GM18868 (cell line): ENCODE measurements around the gene MICAL2.

Source experiments
- ATAC-seq: cut with Tn5 transposase; IDR thresholded peaks from one replicate; pipeline ENCODE4 v1.9.1; 2021; ENCODE audit warnings: mild to moderate bottlenecking, moderate library complexity; ENCODE audit not compliant: unreplicated experiment

MICAL2 gene

DNA sequence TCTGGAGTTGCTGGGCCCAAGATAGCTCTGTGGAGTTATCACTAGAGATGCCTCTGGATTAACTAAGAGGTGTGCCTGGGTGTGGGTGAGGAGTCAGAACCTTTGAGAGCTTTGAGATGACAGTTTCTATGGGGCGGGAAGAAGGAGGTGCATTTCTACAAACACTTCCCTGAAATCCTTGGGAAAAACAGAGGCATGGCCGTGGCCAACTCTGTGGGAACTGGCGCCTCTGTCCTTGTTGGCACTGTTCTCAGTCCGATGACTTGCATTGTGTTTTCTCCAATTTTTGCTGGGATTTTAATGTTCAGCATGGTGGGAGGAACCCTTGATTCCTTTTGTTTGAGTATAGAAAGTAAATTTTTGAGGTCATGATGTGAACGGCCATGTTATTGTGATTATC lies 151.2 kb downstream of the MICAL2 start:
- no peak for ATAC-seq

DNA sequence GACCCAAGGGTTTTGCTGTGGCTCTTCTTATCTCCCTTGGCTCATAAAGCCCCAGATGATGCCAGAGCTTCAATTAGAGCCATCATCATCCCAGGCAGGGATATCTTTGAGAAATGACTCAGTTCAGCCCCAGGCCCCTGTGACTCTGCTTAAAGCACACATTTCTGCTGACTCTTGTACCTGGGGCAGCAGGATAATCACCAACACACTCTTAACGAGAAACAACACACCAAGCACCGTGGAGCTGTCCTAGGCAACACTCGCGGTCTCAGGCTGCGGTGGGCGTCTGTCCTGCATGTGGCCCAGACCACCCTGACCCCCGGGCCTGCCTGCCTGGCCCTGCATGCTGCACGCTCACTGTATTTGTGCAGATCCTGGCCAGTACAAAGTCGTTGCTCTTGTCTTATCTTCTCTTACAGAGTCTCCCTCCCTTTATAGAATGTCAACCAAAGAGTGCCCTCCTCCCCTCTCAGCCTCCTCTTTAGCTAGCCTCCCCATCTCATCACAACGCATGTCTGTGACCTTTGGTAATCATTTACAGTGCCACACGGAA lies 152.8 kb downstream of the MICAL2 start:
- no peak for ATAC-seq

DNA sequence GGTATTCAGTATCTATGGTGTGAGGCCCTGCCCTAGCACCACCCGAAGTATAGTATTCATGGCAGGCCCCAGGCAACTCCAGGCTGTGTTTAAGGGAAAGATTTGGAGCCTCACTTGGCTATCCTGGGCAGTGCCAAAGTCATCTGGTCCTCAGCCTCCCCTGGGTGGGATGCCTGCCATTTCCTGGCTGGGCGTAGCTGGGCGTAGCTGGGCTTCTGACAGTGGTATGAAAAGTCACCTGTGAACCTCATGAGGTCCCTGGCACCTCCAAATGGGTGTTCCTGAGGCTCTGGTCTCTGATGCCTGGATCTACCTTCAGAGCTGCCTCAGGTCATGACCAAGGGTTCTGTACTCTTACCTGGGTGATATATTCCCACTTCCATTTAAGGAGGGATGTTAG lies 154.0 kb downstream of the MICAL2 start:
- ATAC-seq = no peak

DNA sequence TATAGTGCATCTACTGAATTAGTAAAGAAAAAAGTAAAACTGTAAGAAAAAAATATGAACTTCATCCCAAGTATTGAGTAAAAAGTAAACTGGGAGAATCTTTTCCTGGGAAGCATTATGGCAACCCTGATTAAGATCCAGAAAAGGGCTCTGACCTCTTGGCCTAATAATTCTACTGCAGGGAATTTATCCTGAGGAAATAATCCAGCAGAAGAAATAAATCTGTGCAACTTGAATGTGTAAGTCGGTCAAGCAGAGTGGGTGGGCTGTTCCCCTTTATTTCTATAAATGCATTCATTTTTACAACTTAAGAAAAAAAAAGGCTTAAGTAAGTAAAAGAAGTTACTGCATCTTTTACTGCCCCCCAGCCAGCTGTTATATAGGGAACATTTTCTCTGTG lies 155.7 kb downstream of the MICAL2 start:
- no peak for ATAC-seq

DNA sequence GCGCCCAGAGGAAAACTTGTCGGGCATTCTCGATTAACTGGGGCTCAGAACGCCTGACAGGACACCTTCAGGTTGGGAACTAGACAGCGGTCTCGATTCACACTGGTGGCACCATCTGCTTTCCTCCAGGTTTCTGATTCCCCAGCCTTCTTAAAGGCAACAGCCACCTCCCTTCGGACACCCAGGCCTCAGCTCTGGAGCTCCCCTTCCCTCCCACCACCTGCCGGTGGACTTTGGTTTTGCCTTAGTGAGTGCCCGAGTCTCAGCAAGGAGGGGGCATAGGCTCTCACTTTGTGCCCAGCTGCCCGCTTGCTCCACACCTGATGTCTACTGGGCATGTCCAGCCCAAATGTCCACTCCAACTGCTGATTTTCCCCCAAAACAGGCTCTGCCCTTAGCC lies 156.6 kb downstream of the MICAL2 start:
- no peak for ATAC-seq

DNA sequence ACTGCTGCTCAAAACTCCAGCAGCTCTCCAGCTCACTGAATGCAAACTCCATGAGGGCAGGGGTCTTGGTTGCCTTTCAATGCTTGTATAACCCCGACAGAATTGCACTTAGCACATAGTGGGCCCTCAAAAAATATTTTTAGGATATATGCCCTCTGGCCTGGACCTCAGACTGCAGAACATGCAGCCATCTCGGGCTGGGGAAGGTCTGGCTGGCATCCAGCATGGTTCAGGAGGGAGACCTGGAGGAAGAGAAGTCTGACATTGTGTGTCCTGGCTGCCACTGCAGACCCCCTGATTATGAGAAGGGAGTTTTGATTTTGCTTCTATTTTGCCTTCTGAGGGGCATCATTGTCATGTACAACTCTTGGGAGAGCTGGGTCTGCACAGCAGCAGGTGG lies 157.5 kb downstream of the MICAL2 start:
- no peak for ATAC-seq

DNA sequence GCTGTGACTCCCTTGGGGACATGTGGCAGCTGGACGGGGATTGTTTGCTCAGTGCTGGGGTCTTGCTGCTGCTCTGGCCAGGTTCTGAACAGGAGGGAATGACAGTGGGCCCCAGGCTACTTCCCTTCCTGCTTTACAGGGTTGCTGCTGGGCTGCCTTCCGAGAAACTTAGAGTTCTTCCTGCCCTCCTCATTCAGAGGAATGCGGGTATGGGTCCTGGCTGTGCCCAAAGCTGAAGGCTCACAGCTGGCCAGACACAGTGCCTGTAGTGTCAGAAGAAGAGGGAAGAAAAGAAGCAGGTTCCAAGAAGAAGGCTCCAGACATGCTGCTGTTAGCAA lies 158.7 kb downstream of the MICAL2 start:
- ATAC-seq = no peak

DNA sequence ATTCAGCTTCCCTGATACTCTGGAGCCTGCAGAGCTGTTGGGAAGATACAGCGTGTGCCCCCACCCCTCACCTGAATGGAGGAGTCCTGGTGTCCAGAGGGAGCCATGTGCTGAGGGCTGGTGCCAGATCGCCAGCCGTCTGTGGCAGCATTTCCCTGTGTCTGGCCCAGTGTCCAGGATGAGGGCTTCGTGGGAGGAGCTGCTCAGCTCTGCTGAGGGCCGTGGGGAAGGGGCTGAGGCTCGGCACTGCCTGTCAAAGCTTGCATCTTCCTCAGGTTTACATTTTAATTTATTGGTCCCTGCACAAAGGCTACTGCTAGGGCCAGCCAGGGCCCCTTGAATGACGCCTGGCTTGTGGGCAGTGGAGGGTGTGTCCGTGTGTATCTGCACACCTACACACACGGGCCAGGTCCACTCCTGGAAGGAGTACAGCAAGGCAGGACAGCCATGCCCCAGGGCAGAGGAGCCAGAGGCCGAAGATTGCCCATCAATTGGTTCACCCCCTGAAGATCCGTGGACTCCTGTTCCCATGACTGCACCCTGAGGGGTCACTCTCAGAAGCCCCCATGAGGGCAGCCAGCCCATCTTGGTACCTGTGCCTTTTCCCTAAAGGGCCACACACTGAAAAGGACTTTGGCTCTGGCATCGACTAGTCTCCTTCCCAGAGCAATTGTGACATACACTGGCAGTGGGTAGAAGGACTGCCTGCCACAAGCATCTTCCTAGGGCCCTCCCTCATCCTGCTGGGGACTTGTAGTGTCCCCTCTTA lies 159.2 kb downstream of the MICAL2 start:
- ATAC-seq = no peak

DNA sequence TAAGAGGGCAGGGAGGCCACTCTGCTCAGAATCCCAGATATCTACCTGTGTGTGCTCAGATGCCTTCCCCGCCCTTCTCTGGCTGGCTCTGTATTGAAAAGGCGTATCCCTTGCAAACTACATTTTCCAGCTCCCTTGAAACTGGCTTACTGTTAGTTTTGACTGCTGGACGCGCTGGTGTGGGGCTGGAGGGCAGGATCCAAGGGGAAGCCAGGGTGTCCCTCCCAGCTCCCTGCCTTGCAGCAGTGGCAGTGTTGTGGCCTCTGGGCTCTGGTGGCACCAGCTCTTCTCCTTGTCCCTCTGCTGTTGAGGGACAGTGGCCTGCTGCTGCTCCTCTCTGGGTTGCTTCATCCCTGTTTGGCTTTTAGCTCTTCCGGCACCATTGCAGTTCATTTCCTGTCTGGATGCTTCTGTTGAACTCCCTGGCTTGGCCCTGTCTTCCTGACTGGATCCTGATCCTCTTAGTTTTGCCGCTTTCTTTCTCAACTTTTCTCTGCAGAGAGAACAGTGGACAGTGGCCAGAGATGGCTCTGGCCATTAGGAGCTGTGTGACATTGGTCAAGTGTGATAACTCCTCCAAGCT lies 159.9 kb downstream of the MICAL2 start:
- no peak for ATAC-seq

DNA sequence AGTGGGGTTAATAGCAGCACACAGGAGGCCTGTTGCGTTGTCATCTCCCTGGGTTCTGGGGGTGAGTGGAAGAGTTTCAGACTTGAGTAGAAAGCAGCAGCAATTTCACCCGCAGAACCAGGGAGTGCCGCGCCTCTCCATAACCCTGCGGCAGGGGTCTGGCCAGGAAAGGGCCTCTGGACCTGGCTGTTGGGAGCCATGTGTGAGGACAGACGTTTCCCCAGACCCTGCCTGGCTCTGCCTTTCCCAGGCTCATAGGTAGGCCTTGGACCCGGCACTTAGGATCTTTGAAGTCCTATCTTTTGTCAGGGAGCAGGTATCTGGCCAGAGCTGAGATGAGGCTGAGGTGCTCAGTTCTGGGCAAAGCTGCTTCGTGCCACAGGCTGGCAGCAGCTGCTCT lies 160.4 kb downstream of the MICAL2 start:
- no peak for ATAC-seq

DNA sequence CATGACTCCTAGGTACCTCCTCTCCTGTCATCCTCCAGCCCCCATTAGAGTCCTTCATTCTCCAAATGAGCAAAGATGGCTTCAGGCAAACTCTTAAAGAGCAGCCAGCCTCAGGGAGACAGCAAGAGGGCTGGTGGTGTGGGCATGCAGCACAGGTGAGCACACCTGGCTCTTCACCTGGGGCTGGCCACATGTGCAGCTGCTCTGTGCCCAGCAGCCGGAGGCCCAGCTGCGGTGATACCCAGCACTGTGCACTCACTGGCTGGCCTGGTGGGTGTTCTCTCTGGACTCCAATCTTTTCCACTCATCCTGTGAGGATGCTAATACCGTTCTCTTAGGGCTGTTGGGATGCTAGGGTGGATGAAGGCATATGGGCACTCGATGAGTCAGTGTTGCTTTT lies 160.9 kb downstream of the MICAL2 start:
- no peak for ATAC-seq

DNA sequence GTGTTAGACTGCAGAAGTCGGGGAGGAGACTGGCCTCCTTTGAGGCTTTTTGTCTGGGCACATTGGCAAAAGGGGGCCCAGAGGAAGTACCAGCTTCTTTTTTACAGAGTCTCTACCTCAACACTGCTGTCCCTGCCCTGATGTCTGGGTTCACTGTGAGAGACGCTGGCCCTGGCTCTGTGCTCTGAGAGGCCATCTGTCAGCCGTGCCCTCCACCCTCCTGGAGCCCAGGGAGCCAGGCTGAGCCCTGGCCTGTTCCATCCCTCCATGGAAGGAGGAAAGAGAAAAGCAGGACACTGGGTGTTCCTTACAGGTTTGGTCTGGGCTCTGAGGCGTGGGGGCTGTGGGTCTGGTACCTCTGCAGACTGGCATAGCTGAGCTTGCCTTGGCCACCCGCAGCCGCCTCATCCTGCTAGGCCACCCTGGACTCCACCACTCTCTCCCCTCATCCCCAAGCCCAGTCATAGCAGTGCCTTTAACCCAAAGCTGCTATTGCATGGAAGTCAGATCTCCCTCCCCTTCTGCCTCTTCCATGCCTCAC lies 161.5 kb downstream of the MICAL2 start:
- no peak for ATAC-seq

DNA sequence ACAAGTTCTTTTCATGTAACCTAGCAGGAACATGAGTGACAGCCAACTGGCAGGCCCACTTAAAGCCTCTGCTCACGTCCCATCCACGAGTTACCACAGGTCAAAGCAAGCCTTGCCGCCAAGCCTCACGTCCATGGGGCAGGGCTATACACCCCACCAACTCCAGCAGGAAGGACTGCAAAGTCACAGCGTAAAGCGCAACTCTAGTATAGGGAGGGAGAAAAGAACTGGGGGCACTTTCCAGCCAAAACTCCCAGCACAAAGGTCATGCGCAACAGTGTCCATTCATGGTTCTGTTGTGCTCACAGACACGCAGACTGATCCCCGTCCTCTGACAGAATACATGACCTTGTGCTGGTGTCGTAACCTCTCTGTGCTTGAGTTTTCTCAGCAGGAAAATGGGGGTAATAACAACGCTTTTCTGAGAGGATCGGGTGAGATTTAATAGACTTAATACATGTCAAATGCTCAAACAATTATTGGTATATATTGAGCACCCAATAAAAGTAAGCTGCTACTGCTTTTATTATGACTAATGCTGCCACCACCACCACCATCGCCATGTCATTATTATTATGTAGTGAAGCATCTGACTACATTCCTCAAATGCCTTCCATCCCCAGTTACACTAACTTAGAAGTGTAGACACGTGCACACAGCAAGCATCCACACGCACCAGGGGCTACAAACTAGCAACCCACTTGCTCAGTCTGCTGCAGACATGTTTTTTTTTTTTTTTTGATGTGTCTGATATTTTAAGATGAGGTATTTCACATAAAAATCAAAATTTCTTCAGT lies 162.6 kb downstream of the MICAL2 start:
- ATAC-seq = no peak

DNA sequence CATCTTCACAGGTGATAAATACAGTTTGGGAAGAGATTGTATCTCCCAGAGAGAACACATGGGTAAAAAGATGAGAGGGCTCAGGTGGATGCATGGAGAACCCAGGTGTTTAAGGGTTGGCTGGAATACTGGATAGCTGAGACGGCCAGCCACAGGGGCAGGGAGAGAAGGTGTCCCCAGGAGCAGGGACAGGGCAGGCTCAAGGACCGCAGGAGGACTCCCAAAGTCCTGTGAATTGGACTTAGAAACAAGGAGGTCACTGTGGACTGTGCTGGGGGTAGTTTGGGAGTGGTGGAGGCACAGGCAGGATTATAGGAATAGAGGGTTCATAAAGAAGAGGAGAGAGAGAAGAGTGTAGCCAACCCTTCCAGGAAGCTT lies 163.2 kb downstream of the MICAL2 start:
- ATAC-seq = no peak

DNA sequence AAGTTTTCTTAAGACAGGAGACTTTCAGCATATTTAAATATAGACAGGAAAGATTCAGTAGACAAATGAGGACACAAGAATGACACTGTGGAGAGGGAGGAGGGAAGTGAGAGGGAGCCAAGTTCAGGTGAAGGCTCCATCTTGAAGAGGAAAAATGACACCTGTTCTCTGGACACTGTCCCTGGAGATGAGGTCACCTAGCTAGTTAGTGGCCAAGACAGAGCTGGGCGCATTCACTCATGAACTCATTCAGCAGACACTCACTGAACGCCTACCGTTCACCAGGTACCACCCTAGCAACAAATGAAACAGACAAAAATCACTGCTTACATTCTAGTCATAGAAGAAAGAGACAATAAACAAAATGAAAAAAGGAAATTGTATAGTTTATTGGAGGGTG lies 163.7 kb downstream of the MICAL2 start:
- ATAC-seq = no peak

DNA sequence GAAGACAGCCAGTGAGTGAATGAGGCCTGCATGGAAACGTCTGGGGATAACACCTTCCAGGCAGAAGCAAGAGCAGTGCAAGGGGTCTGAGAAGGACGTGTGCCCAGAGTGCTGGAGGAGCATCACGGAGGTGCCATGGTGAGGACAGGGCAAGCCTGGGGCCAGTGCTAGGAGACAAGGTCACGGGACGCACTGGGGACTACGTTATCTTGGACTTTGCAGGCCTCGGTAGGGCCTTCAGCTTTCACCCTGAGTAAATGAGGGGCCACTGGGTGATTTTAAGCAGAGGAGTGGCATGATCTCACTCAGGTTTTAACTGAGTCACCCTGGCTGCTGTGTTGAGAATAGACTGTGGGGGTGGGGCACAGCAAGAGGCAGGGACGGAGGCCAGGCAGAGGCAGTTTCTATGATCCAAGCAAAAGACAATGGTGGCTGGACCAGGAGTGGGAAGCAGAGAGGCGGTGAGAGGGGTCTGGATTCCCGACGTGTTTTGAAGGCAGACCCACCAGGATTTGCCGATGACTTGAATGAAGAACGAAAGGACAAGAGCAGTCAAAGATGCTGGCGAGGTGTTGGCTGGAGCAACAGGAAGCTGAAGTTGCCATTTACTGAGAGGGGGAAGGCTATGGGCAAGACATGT lies 164.3 kb downstream of the MICAL2 start:
- ATAC-seq = no peak

DNA sequence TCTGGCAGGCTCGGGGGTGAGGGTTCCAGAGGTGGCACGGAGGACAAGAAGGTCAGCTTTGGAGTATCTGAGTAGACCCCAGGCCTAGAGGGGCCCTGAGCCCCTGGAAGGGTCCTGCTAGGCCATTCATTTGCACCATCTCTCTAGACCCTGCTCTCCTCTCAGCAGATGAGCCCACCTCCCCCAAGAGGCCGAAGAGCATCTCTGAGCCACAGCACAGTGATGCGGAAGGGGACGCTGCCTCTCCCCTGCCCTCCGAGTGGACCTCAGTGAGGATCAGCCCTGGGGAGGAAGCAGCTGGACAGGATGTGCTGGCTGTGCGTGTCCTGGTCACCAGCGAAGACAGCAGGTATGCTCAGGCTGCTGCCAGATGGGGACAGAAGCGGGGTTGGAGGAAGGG lies 165.4 kb downstream of the MICAL2 start:
- ATAC-seq = no peak

DNA sequence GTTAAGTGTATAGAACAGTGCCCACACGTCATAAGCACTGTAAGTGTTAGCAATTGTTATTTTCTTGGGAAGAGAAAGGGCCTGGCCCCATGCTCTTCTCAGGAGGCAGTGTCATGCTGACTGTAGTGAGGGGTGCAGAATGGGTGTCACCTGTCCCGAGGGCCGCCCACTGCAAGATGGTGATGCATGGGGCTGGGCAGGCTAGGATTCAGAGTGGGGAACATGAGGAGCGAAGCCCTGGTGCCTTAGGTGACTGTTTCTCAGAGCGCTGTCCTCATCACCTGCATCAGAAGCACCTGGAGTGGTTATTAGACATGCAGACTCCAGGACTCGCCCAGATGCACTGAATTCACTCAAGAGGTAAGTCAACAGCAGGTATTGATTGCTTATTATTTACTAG lies 166.0 kb downstream of the MICAL2 start:
- no peak for ATAC-seq

DNA sequence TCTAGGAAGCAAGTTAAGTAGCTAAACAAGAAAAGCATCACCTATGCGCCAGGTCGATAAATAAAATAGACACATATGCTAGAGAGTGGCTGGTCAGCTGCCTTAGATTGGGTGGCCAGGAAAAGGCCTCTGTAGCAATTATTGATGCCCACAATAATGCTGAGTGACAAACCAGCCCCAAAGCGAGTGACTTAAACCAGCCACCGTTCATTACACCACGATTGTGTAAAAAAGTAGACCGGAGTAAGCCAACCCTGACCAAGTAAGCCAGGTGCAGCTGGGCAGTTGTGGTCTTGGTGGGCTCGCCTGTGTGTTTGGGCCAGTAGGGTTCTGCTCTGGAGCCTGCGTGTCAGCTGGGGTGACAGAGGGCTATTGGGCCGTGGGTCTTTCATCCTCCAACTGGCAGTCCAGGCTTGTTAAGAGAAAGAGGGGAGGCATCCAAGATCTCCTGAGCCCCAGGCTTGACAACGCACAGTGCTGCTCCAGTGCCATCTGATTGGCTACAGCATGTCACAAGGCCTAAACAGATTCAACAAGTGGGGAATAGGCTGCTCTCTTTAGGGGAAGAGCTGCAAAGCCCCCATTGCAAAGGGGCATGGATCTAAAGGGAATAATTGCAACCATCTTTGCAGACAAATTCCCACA lies 166.6 kb downstream of the MICAL2 start:
- no peak for ATAC-seq

DNA sequence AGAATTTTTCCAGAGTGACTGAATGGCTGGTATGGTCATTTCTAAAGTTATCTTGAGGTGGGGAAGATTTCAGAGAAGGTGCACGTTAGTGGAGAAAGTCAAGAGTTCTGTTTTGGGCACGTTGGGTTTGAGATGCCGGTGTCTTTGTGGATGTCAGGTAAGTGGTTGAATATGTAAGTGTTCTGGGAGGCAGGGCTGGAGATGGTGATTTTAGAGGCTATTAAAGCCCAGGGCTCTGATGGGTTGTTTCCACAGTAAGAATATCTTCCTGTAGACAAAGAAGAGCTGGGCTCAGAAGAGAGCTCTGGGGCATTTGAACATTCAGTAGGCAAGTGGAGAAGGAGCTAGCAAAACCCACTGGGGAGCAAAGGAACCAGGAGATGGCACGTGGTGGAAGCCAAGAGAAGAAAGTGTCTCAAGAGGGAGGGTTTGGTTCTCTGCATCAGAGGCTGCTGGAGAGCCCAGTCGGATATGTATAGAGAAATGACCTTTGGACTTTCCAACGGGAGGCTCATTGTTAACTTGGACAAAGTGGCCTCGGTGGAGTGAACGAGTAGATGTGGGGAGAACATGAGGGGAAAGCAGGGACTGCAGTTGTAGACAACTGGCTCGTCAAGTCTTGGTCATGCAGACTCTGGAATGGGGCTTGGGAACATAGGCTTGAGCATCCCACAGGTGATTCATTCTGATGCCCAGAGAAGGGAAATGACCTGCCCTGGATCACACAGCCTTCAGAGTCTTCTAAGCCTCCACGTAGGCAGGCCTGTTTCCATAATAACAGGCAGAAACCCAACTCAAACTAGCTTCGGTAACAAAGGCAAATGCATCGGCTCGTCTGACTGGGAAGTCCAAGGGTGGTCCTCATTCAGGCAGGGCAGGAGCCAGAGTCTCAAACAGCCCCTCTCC lies 168.6 kb downstream of the MICAL2 start:
- ATAC-seq = no peak
